PFSK-1 (cell line): ENCODE results near the gene VTN.

Source experiments
- FOXP2 ChIP-seq: optimal IDR thresholded peaks from 2 replicates; pipeline ENCODE3; 2011; ENCODE audit warnings: borderline replicate concordance, control low read depth, inconsistent platforms; ENCODE audit not compliant: insufficient read depth; ENCODE audit errors: extremely low read length, extremely low read depth
- POLR2AphosphoS5 ChIP-seq: IDR thresholded peaks from 2 replicates; pipeline ENCODE4 v1.6.1; 2012; ENCODE audit warnings: low read depth, mild to moderate bottlenecking, control low read depth, low read length, moderate library complexity
- REST ChIP-seq, 2 experiments: IDR thresholded peaks; 2 replicates each; pipeline versions ENCODE4 v1.6.1 to v1.8.0; 2011 to 2012; ENCODE audit warnings: low read depth in 2 of 2, low read length in 2 of 2, control low read depth in 1 of 2, inconsistent platforms in 1 of 2, mild to moderate bottlenecking in 1 of 2, moderate library complexity in 1 of 2; ENCODE audit not compliant: insufficient read depth in 1 of 2
- SIN3A ChIP-seq: IDR thresholded peaks from 2 replicates; pipeline ENCODE4 v1.6.1; 2012; ENCODE audit warnings: mild to moderate bottlenecking, low read length, moderate library complexity, borderline replicate concordance; ENCODE audit not compliant: insufficient read depth
- TAF1 ChIP-seq: IDR thresholded peaks from 2 replicates; pipeline ENCODE4 v1.6.1; 2012; ENCODE audit warnings: low read length, control low read depth, borderline replicate concordance; ENCODE audit not compliant: insufficient read depth

VTN gene

GRCh38 chr17:28357061-28357900 lies 12.8 kb downstream of the VTN start, which contains the start of gene POLDIP2:
TSS of gene POLDIP2 (minus strand) at chr17:28357527. CDS start at chr17:28357448, 79 bp downstream.
- TF ChIP-seq POLR2AphosphoS5 (peak; percentile 94), SIN3A (0 out of 2 replicates have a peak, but pooled peaks have one; percentile 20), REST (IDR thresholded peaks at IDR 0.05; ENCODE audit: insufficient read depth in 1 of 2, low read depth in 2 of 2, low read length in 2 of 2) (peak in 1 of 2 experiments; percentile 69; a peak in 2 of 4 replicates), TAF1 (peak; percentile 98), FOXP2 (peak; percentile 92)

- TF ChIP-seq REST (IDR thresholded peaks at IDR 0.05; ENCODE audit: insufficient read depth in 1 of 2, low read depth in 2 of 2, low read length in 2 of 2) = no peak
- no peak for TF ChIP-seq TAF1
- TF ChIP-seq FOXP2 = no peak
- TF ChIP-seq SIN3A = no peak
- TF ChIP-seq POLR2AphosphoS5 = no peak
Observed at GRCh38 chr17:28350271-28350670, 19.8 kb downstream of the VTN start.

GRCh38 chr17:28348979-28349378 lies 21.1 kb downstream of the VTN start:
- TF ChIP-seq REST (IDR thresholded peaks at IDR 0.05; ENCODE audit: insufficient read depth in 1 of 2, low read depth in 2 of 2, low read length in 2 of 2) = no peak
- no peak for TF ChIP-seq POLR2AphosphoS5
- TF ChIP-seq FOXP2 = no peak
- TF ChIP-seq SIN3A = no peak
- TF ChIP-seq TAF1 = no peak

- no peak for TF ChIP-seq FOXP2
- no peak for TF ChIP-seq POLR2AphosphoS5
- no peak for TF ChIP-seq TAF1
- TF ChIP-seq SIN3A = no peak
- no peak for TF ChIP-seq REST (IDR thresholded peaks at IDR 0.05; ENCODE audit: insufficient read depth in 1 of 2, low read depth in 2 of 2, low read length in 2 of 2)
Observed at GRCh38 chr17:28347261-28347891, 22.7 kb downstream of the VTN start.
